AG09319 (cell line): ENCODE results near the gene LYRM1.
"Not testable (repeated sequence)": the region's sequence is repeated elsewhere in the genome, so short reads cannot be mapped to it uniquely, and the experiment has no call there.

Experiments
- DNase-seq: peaks from one replicate; pipeline ENCODE4 v3.0.0-alpha.2; 2010; ENCODE audit warnings: low read depth; ENCODE audit errors: extremely low read depth
- CTCF ChIP-seq: IDR thresholded peaks from 2 replicates; pipeline ENCODE4 v1.5.1; 2011; ENCODE audit warnings: low read depth, mild to moderate bottlenecking, inconsistent platforms, low read length, moderate library complexity

The LYRM1 gene

GRCh38 chr16:20941636-20941926, 41.0 kb downstream of the LYRM1 start:
- TF ChIP-seq CTCF: no peak
- no peak for DNase-seq

- DNase-seq: no peak
- TF ChIP-seq CTCF: no peak
These were observed 41.7 kb downstream of the LYRM1 start for GRCh38 chr16:20942256-20942655.

GRCh38 chr16:20944861-20945574, 44.4 kb downstream of the LYRM1 start:
- TF ChIP-seq CTCF: no peak; the same call in 1 of the 2 replicates
- DNase-seq: no peak

GRCh38 chr16:20945575-20945875, 45.0 kb downstream of the LYRM1 start:
- not testable (repeated sequence) for DNase-seq

- TF ChIP-seq CTCF: no peak
- DNase-seq: no peak
These were observed 45.6 kb downstream of the LYRM1 start for GRCh38 chr16:20946015-20946629.

GRCh38 chr16:20948444-20948843, 47.9 kb downstream of the LYRM1 start:
- DNase-seq: no peak
- TF ChIP-seq CTCF: no peak

- DNase-seq: no peak
- TF ChIP-seq CTCF: no peak
These were observed 49.1 kb downstream of the LYRM1 start for GRCh38 chr16:20949660-20950059.

- no peak for TF ChIP-seq CTCF
- no peak for DNase-seq
These were observed 49.7 kb downstream of the LYRM1 start for GRCh38 chr16:20950294-20950693.
